ENCODE data around the gene PELI1. TPM values are rescaled to one million over a fixed set of nuclear protein-coding genes. Genes with fewer than 3 reads are reported as not detected.

PELI1 gene
- total RNA-seq, 1 donor from 2014 or later, result 88.7 TPM

- Histone ChIP-seq H3K9ac (no peak overlapping the region), H3K79me2 (ENCODE audit: low read depth) (peaks cover 100% of the 10 kb centered on the region), H3K36me3 (no peaks in the 10 kb centered on the region), H3K27ac (no peak overlapping the region), H3K4me1 (peaks cover 16% of the 10 kb centered on the region), H3K4me2 (no peak overlapping the region), H3K27me3 (no peaks in the 10 kb centered on the region), H3K9me3 (ENCODE audit: low read depth) (no peaks in the 10 kb centered on the region), H3F3A (ENCODE audit: low read depth) (peaks cover 4% of the 10 kb centered on the region), H3K4me3 (no peak overlapping the region), H2AFZ (replicated peaks) (no peak overlapping the region), H4K20me1 (ENCODE audit: low read depth) (peaks cover 70% of the 10 kb centered on the region)
- peaks cover 23% of the 10 kb centered on the region for H3K4me1 Mint-ChIP-seq
- peaks cover 21% of the 10 kb centered on the region for H3K36me3 Mint-ChIP-seq
- no peak overlapping the region for H3K4me3 Mint-ChIP-seq
- TF ChIP-seq CTCF (IDR thresholded peaks at IDR 0.05) (no peak), EZH2phosphoT487 (IDR thresholded peaks at IDR 0.05) (no peak), EZH2 (IDR thresholded peaks at IDR 0.05) (no peak)
- no peak for DNase-seq (ENCODE audit: low spot score)
- H3K9me3 Mint-ChIP-seq, result no peaks in the 10 kb centered on the region
- H3K27me3 Mint-ChIP-seq (ENCODE audit: insufficient read depth, low read depth), result no peaks in the 10 kb centered on the region
- H3K27ac Mint-ChIP-seq, result no peak overlapping the region
These were observed 8.8 kb downstream of the PELI1 start for GRCh38 chr2:64135421-64135820.

GRCh38 chr2:64134813-64135212, 9.4 kb downstream of the PELI1 start:
- peaks cover 71% of the 10 kb centered on the region for H4K20me1 ChIP-seq (ENCODE audit: low read depth)
- no peak for TF ChIP-seq EZH2 (IDR thresholded peaks at IDR 0.05)
- TF ChIP-seq CTCF (IDR thresholded peaks at IDR 0.05), result no peak
- TF ChIP-seq EZH2phosphoT487 (IDR thresholded peaks at IDR 0.05), result no peak
- H3K27me3 ChIP-seq, result no peaks in the 10 kb centered on the region
- no peaks in the 10 kb centered on the region for H3K9me3 Mint-ChIP-seq
- no peaks in the 10 kb centered on the region for H3K9me3 ChIP-seq (ENCODE audit: low read depth)
- H3K4me3 ChIP-seq, result no peak overlapping the region
- no peak for DNase-seq (ENCODE audit: low spot score)
- no peak overlapping the region for H2AFZ ChIP-seq (replicated peaks)
- H3K27me3 Mint-ChIP-seq (ENCODE audit: insufficient read depth, low read depth), result no peaks in the 10 kb centered on the region
- no peaks in the 10 kb centered on the region for H3K36me3 ChIP-seq
- H3K27ac ChIP-seq, result no peak overlapping the region
- H3K4me2 ChIP-seq, result no peak overlapping the region
- H3K9ac ChIP-seq, result no peak overlapping the region
- peaks cover 18% of the 10 kb centered on the region for H3K4me1 Mint-ChIP-seq
- no peak overlapping the region for H3K4me3 Mint-ChIP-seq
- H3K27ac Mint-ChIP-seq, result no peak overlapping the region
- peaks cover 100% of the 10 kb centered on the region for H3K79me2 ChIP-seq (ENCODE audit: low read depth)
- peaks cover 11% of the 10 kb centered on the region for H3K4me1 ChIP-seq
- peaks cover 24% of the 10 kb centered on the region for H3K36me3 Mint-ChIP-seq
- peaks cover 4% of the 10 kb centered on the region for H3F3A ChIP-seq (ENCODE audit: low read depth)

GRCh38 chr2:64133828-64134227, 10.4 kb downstream of the PELI1 start:
- peak overlapping the region; percentile 47 for H3K27ac ChIP-seq
- no peak overlapping the region for H3K4me2 ChIP-seq
- H2AFZ ChIP-seq (replicated peaks), result no peak overlapping the region
- Mint-ChIP-seq H3K4me1 (peaks cover 17% of the 10 kb centered on the region), H3K9me3 (no peaks in the 10 kb centered on the region), H3K4me3 (no peak overlapping the region), H3K27ac (no peak overlapping the region), H3K27me3 (ENCODE audit: insufficient read depth, low read depth) (no peaks in the 10 kb centered on the region), H3K36me3 (peaks cover 23% of the 10 kb centered on the region)
- H3K27me3 ChIP-seq, result no peaks in the 10 kb centered on the region
- no peaks in the 10 kb centered on the region for H3K9me3 ChIP-seq (ENCODE audit: low read depth)
- no peak for DNase-seq (ENCODE audit: low spot score)
- H3F3A ChIP-seq (ENCODE audit: low read depth), result peaks cover 4% of the 10 kb centered on the region
- H3K4me1 ChIP-seq, result peaks cover 21% of the 10 kb centered on the region
- H3K9ac ChIP-seq, result no peak overlapping the region
- peaks cover 66% of the 10 kb centered on the region for H4K20me1 ChIP-seq (ENCODE audit: low read depth)
- H3K79me2 ChIP-seq (ENCODE audit: low read depth), result peaks cover 100% of the 10 kb centered on the region
- H3K36me3 ChIP-seq, result no peaks in the 10 kb centered on the region
- no peak overlapping the region for H3K4me3 ChIP-seq
- no peak for TF ChIP-seq EZH2 (IDR thresholded peaks at IDR 0.05)
- TF ChIP-seq CTCF (IDR thresholded peaks at IDR 0.05), result no peak
- TF ChIP-seq EZH2phosphoT487 (IDR thresholded peaks at IDR 0.05), result no peak

All from neural progenitor cell (in vitro differentiated cells).